HG03039 (cell line): Measurements from ENCODE around the gene OTOP1.
"Not testable (repeated sequence)": the region's sequence is repeated elsewhere in the genome, so short reads cannot be mapped to it uniquely, and the experiment has no call there.

ENCODE experiments used
- ATAC-seq: cut with Tn5 transposase; IDR thresholded peaks from one replicate; pipeline ENCODE4 v1.9.1; 2021; ENCODE audit warnings: mild to moderate bottlenecking, moderate library complexity; ENCODE audit not compliant: unreplicated experiment

Gene OTOP1, protein sequence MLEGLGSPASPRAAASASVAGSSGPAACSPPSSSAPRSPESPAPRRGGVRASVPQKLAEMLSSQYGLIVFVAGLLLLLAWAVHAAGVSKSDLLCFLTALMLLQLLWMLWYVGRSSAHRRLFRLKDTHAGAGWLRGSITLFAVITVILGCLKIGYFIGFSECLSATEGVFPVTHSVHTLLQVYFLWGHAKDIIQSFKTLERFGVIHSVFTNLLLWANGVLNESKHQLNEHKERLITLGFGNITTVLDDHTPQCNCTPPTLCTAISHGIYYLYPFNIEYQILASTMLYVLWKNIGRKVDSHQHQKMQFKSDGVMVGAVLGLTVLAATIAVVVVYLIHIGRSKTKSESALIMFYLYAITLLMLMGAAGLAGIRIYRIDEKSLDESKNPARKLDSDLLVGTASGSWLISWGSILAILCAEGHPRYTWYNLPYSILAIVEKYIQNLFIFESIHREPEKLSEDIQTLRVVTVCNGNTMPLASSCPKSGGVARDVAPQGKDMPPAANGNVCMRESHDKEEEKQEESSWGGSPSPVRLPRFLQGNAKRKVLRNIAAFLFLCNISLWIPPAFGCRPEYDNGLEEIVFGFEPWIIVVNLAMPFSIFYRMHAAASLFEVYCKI

GRCh38 chr4:4226606-4227438 is at the start of gene OTOP1:
Gene OTOP1, minus strand, starts transcription at chr4:4226929. Its CDS starts 65 bp downstream, at chr4:4226864.
- no peak for ATAC-seq

DNA sequence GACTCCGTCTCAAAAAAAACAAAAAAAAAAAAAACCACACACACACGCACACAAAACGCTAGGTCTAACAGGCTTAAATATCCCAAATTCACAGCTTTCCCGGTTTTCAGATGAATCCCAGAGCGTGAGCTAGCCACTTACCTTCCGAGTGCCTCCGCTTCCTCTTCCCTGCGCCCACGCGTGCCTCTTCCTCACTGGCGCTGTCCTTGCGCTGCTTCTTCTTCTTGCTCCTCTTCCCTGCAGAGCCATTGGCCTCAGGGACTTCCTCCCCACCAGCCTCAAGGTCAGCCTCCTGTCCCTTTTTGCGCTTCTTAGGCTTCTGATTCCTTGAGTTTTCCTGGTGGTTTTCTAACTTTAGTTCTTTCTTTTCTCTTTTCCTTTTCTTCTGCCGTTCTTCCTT is 47.5 kb upstream of the OTOP1 start:
- ATAC-seq: no peak

DNA sequence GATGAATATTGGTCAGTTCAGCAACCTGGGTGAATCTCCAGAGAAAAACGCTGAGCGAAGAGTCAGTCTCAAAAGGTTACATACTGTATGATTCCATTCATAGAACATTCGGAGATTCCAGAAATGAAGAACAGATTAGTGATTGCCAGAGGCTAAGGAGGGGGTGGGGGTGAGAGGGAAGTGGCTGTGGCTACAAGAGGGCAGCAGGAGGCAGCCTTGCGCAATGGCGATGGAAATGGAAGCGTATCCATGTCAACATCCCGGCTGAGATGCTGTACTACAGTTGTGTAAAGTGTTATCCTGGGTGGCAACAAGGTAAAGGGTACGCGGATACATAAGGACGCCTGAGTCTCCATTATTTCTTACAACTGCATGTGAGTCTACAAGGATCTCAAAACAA is 45.2 kb upstream of the OTOP1 start:
- ATAC-seq: no peak

DNA sequence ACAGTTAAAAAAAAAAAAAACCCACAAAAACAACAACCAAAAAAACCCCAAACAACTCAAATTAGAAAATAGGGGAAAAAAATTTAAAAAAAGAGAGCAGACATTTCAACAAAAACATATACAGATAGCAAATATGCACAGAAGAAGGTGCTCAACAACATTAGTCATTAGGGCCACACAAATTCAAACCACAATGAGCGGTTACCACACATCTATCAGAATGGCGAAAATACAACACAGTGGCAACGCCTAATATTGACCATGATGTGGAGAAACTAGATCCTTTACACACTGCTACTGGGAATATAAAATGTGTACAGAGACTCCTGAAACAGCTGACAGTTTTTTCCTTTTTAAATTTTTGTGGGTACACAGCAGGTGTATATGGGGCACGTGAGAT is 43.8 kb upstream of the OTOP1 start:
- ATAC-seq: no peak

DNA sequence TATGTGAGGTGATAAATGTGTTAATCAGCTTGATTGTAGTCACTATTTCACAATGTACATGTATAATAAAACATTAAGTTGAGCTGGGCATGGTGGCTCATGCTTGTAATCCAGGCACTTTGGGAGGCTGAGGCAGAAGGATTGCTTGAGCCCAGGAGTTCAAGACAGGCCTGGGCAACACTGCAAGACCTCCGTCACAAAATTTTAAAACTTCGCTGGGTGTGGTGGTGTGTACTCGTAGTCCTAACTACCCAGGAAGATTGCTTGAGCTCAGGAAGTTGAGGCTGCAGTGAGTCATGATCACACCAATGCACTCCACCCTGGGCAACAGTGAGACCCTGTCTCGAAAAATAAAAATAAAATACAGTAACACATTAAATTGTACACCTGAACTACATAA is 43.1 kb upstream of the OTOP1 start:
- ATAC-seq: no peak

DNA sequence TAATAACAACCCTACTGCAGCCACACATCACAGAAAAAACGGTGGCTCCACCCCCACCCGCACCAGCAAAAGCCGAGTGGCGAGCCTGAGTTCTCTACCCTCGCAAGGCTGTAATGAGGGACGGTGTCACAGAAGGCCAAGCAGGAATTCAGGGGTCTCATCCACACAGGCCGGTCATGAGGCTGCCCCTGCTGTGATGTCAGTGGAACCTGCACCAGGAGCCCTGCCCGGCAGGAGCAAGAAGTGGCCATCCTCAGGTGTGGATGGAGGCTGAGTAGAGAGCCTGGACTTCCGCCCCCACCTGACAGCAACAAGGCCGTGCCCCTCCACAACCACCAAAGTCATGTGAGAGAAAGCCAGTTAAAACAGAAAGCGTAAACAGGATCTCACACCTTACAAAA is 42.6 kb upstream of the OTOP1 start:
- ATAC-seq: no peak

- no peak for ATAC-seq
These were observed 42.0 kb upstream of the OTOP1 start for GRCh38 chr4:4268776-4269175.

- ATAC-seq: no peak
These were observed 41.3 kb upstream of the OTOP1 start for GRCh38 chr4:4267981-4268380.

GRCh38 chr4:4260185-4260751 is 33.5 kb upstream of the OTOP1 start:
- no peak for ATAC-seq

DNA sequence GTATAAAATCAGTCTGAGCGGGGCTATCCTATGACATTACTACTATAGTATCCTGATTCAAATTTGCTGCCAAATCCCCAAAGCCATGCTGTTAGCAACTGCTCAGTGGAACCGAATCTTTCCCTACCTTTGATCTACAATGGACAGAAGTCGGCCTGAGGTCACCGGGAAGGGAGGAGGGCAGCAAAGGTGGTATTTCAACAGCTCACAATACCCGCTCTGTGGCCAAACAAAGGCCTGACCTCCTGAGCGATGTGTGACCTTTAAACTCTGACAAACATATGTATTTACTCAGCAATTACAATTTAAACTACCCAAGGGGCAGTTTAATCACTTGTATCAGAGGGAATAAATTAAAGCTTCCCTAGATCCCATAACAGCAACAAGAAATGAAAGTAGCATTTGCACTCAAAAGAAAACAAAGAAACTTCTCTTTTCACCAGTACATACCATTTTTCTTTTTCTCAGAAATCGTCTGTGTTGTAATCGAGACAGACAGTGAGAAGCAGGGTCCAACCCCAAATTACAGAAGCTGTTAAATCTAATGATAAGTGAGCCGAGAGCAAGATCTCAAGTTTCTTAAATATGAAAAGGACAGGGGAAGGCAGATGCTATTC is 32.9 kb upstream of the OTOP1 start:
- ATAC-seq: no peak

DNA sequence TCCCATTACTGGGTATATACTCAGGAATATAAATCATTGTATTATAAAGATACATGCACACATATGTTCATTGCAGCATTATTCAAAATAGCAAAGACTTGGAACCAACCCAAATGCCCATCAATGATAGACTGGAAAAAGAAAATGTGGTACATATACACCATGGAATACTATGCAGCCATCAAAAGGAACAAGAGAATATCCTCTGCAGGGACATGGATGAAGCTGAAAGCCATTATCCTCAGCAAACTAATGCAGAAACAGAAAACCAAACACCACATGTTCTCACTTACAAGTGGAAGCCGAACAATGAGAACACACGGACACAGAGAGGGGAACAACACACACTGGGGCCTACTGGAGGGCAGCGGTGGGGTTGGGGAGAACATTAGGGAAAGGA is 31.0 kb upstream of the OTOP1 start:
- ATAC-seq: not testable (repeated sequence)

DNA sequence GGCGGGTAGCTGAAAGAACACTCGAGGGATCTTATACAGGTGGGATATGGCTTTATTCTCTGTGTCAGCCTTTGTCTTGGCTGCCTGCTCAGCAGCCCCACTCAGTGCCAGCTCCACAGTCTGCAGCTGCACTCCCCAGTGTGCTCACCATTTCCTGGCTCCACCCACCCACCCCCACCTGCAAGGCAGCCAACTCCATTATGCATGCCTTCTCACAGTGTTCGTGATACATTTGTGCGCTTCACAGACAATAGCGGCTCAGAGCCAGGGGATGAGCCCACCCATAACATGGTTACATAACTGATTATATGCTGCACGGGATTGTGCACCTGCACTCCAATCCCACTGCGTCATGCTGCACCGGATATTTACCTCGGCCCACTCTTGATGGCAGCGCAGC is 30.1 kb upstream of the OTOP1 start:
- ATAC-seq: no peak

DNA sequence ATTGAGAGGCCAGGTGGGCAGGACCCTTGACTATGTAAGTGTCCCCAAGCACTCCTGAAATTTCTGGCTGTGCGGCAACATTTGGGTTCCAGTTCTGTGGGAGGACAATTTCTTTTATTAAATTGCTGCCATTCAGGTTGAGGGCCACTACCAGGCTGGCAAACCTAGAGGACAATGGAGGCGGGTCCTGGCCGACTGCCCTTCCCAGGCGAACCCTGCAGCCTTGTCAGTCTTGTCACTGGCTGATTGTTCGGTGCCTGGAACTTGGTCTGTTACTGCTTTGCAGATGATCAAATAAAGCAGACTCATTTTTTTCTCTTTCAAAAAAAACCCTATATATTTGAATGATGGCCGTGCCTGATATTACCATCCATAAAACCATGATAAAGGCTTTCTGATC is 27.9 kb upstream of the OTOP1 start:
- ATAC-seq: no peak

DNA sequence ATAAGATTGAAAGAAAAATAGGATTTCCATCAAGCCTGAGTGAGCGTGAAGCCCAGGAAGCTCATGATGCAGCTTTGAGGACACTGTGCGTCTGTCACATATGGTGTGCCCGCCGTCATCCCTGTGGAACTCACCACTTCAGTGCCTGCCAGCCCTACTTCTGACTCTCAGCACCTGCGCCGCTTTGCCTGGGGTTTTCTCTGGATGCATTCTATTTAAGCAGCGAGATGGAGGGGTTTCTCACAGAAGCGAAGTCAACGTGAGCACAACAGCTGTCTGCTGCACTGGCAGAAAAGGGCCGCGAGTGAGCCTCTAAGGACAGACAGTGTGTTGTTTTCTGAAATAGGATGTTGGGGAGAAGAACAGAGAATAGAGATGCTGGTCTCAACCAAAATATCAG is 27.5 kb upstream of the OTOP1 start:
- no peak for ATAC-seq

- ATAC-seq: no peak
These were observed 23.1 kb upstream of the OTOP1 start for GRCh38 chr4:4249866-4250265.

- not testable (repeated sequence) for ATAC-seq
These were observed 22.6 kb upstream of the OTOP1 start for GRCh38 chr4:4249342-4249741.

DNA sequence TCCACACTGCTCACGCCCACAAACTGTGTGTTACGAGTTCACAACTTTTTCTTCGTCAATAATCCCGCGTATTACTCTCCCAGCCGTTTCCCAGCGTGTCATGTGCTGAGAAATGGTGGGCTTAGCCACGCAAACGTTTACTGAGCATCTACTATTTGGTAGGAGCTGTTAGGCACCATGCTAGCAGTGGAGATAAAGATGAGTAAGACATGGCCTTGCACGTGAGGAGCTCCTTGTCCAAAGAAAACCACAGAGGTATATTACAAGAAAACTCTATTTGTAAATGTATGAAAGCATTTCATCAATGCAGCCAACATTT is 22.1 kb upstream of the OTOP1 start:
- no peak for ATAC-seq

GRCh38 chr4:4248029-4248884 is 21.5 kb upstream of the OTOP1 start, which contains the start of gene TMEM128:
Gene TMEM128, minus strand, starts transcription at chr4:4248223. Its CDS starts 21 bp downstream, at chr4:4248202.
- peak; percentile 96 for ATAC-seq

DNA sequence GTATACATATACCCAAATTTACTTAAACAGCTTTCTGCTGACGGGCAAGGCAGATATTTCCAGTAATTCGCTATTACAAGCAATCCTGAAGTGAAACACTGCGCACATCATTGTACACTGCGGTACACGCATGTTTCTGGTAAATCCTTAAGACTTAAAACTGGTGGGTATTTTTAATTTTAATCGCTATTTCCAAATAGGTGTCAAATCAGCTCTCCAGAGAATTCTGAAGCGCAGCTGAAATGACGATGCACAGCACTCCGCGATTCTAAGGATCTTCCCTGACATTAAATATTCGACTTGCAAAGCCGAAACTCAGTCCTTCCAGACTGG is 20.9 kb upstream of the OTOP1 start:
- no peak for ATAC-seq

DNA sequence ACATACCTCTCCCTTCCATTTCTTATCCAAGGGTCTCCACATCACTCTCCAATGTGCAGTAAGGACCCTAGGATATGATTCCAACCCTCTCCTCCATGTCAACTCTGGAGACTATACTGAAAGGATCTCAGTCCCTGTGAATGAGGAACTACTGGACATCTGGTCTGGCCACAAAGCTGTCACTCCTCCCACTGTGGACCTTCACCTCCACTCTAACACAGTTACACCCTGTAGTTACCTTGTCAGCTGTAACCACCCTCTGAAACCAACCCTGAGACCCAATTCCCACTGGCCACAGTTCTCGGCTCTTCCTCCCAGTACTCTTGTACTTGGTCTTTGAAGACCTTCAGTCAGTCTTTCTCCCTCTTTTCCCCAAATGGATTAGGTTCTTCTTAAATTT is 18.4 kb upstream of the OTOP1 start:
- ATAC-seq: no peak
